Measurements from ENCODE around the gene TEAD2.

Gene TEAD2

DNA sequence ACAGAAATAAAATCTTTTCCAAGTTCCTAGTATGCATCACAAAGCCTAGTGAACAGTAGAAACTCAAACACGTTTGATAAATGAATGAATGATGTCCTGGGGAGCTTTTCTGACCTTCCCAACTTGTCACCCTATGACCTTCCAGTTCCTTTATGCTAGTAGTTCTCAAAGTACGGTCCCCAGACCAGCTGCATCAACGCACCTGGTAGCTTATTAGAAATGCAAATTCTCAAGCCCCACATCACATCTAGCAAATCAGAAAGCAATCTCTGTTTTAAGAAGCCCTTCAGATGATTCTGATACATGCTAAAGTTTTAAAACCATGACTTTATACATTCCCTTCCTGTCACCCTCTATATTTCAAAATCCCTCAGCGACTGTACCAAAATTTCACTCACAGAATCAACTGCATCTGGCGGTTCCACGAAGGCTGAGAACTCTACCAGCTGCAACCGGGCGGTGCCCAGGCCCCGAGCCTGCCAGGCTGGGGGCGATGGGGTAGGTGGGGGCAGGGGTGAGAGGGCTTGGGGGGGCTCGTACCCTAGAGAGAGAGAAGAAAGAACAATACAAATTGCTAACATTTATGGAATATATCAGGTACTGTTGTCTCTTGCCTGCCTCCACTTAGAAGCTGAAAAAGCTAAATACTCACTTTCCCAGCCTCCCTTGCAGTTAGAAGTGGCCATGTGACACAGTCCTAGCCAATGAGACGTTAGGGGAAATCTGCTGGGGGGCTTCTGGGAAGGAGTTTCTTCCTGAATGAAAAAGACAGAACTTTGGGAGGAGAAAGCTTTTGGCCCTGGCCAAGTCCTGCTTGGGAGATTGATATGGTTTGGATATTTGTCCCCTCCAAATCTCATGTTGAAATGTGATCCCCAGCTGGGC is 13.7 kb downstream of the TEAD2 start:
- TF ChIP-seq, protein P1, sequence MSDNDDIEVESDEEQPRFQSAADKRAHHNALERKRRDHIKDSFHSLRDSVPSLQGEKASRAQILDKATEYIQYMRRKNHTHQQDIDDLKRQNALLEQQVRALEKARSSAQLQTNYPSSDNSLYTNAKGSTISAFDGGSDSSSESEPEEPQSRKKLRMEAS (IDR thresholded peaks at IDR 0.05; ENCODE audit: low read depth, low read length), result no peak
- TF ChIP-seq MYC (IDR thresholded peaks at IDR 0.05; ENCODE audit: low read depth, low read length) (no peak), POLR2A (IDR thresholded peaks at IDR 0.05; ENCODE audit: extremely low read depth, insufficient read length) (no peak), CTCF (IDR thresholded peaks at IDR 0.05; ENCODE audit: low read depth, low read length) (no peak)
- H3K4me3 ChIP-seq (ENCODE audit: low read depth, low read length), result no peak overlapping the region
- DNase-seq (ENCODE audit: low read depth), result no peak

- H3K4me3 ChIP-seq (ENCODE audit: low read depth, low read length), result no peak overlapping the region
- DNase-seq (ENCODE audit: low read depth), result peak; percentile 35
- no peak for TF ChIP-seq MYC (IDR thresholded peaks at IDR 0.05; ENCODE audit: low read depth, low read length)
- no peak for TF ChIP-seq CTCF (IDR thresholded peaks at IDR 0.05; ENCODE audit: low read depth, low read length)
- TF ChIP-seq POLR2A (IDR thresholded peaks at IDR 0.05; ENCODE audit: extremely low read depth, insufficient read length), result no peak
Observed at GRCh38 chr19:49347835-49348234, 14.4 kb downstream of the TEAD2 start.

DNA sequence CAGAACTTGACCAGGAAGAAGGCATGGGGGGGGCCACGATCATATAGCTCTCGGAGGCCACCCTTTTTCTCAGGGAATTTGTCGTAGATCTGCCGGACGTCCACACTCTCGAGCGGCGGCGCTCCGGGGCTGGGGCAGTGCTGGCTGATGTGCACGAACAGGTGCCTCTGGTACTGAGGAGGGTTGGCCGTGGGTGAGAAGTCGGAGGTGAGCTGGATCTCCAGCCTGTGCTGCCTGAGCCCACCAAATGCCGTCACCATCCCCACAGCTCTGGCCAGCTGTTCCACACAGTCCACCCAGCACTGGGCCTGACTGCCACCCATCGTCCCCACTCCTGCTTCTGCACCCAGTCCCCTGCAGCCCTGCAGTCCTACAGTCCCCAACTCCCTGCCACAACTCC is 15.0 kb downstream of the TEAD2 start:
- no peak overlapping the region for H3K4me3 ChIP-seq (ENCODE audit: low read depth, low read length)
- no peak for TF ChIP-seq POLR2A (IDR thresholded peaks at IDR 0.05; ENCODE audit: extremely low read depth, insufficient read length)
- no peak for TF ChIP-seq MYC (IDR thresholded peaks at IDR 0.05; ENCODE audit: low read depth, low read length)
- TF ChIP-seq CTCF (IDR thresholded peaks at IDR 0.05; ENCODE audit: low read depth, low read length), result no peak
- TF ChIP-seq, protein P1 (IDR thresholded peaks at IDR 0.05; ENCODE audit: low read depth, low read length), result no peak
- no peak for DNase-seq (ENCODE audit: low read depth)

DNA sequence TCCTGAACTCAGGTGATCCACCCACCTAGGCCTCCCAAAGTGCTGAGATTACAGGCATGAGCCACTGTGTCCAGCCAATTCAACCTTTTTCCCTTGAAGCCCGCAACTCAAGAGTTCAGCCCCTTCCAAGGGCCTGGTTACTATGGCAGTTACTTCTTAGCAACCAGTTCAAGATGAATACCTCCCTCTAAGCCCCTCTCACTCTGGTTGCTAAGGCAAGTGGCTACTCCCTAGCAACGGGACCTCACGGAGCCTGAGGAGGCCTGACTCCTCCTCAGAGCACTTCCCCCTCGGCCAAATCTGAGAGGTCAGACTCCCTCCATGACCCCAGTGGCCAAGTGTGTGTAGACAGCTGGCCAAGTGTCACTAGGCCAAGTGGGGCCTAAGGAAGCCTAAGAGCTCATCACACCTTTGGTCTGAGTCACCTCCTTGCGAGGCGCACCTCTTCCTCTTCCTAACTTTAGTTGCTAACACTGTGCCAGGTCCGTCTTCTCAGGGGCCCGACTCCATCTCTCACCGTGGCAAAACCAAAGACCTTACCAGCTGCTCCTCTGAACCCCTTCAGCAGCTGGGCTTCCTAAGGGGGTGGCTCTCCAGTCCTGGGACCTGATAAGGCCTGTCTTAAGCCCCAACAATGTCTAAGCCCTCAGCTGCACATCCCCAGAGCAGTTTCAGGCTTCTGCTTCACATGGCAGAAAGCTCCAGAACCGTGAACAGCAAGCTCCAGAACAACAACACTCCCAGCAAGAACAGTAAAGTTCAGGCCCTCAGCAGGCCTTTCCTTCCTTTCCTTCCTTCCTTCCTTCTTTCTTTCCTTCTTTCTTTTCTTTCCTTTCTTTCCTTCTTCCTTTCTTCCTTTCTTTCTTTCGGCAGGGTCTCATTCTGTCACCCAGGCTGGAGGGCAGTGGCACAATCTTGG is 17.5 kb downstream of the TEAD2 start:
- TF ChIP-seq POLR2A (IDR thresholded peaks at IDR 0.05; ENCODE audit: extremely low read depth, insufficient read length) (no peak), CTCF (IDR thresholded peaks at IDR 0.05; ENCODE audit: low read depth, low read length) (no peak), MYC (IDR thresholded peaks at IDR 0.05; ENCODE audit: low read depth, low read length) (no peak)
- TF ChIP-seq, protein P1 (IDR thresholded peaks at IDR 0.05; ENCODE audit: low read depth, low read length), result no peak

GRCh38 chr19:49343123-49343522 is 19.1 kb downstream of the TEAD2 start:
- no peak for DNase-seq (ENCODE audit: low read depth)
- no peak for TF ChIP-seq POLR2A (IDR thresholded peaks at IDR 0.05; ENCODE audit: extremely low read depth, insufficient read length)
- no peak for TF ChIP-seq MYC (IDR thresholded peaks at IDR 0.05; ENCODE audit: low read depth, low read length)
- TF ChIP-seq, protein P1 (IDR thresholded peaks at IDR 0.05; ENCODE audit: low read depth, low read length), result no peak
- no peak for TF ChIP-seq CTCF (IDR thresholded peaks at IDR 0.05; ENCODE audit: low read depth, low read length)
- no peak overlapping the region for H3K4me3 ChIP-seq (ENCODE audit: low read depth, low read length)

More for the DNA sequence above, 17.5 kb downstream of the TEAD2 start:
- H3K4me3 ChIP-seq (ENCODE audit: low read depth, low read length), result no peak overlapping the region
- no peak for DNase-seq (ENCODE audit: low read depth)
